Measurements from ENCODE around the gene PDE9A.

The PDE9A gene

DNA sequence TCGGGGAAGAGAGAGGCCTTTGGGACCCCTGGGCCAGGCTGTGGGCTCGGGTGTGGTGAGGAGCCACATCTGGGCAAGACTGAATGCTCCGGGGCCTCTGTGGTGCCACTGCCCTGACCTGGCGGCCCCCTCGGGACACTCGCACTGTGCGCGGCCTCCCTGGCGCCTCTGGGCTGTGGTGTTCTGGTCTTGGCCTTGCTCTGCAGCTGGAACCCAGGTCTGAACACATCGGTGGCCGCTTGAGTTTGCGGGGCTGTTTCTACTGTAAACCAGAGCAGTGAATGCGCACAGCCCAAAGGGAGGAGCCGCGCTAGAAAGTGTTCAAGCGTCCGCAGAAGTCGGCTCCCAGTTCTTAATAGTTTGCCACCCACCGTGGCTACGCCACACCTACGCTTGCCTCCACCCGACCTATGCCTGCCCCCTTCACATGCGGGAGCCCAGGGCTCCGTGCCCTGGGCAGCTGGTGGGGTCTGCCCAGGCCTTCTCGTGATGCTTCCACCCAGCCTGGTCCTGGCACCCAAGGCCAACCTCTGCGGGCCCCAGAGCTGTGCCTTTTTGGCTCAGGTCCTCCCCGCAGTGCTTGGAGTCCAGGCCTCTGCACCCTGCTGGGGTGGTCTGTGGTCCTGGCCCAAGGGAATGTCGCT, 4.4 kb downstream of the PDE9A start:
- DNase-seq (ENCODE audit: low read depth, low spot score): no peak

DNA sequence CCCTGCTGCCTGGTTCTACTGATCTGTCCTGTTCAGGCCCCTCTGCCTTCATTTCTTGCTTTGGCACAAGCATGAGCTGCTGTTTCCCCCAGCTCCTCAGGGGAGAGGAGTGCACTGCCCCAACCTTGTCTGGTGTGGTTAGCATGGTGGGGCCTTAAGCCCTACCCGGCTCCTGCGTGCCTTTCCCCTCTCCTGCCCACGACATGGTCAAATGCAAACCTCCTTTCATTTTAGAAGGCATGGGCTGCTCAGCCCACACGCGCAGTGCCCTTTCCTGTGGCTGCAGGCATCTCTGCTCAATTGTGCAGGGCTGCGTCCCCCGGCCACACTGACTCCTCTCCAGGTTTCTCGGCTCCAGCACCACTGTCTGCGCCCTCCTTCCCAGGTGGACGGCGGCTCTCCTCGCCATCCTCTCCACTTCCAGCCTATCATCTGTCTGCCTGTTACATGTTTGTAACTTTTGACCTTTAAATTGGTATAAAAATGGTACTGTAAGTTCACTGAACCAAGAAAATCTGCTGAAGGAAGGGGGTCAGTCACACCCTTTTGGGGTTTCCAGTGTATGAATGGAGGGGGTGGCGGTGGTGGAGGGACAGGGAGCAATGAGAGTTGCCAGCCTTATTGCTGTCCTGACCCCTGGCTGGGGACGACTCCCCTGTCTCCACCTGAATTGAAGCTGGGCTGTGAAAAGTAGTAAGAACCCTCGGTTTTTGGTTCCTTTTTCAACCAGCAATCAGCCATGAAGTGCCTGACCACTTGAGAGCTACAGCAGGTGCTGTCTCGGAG, 5.1 kb downstream of the PDE9A start:
- DNase-seq (ENCODE audit: low read depth, low spot score): no peak

DNA sequence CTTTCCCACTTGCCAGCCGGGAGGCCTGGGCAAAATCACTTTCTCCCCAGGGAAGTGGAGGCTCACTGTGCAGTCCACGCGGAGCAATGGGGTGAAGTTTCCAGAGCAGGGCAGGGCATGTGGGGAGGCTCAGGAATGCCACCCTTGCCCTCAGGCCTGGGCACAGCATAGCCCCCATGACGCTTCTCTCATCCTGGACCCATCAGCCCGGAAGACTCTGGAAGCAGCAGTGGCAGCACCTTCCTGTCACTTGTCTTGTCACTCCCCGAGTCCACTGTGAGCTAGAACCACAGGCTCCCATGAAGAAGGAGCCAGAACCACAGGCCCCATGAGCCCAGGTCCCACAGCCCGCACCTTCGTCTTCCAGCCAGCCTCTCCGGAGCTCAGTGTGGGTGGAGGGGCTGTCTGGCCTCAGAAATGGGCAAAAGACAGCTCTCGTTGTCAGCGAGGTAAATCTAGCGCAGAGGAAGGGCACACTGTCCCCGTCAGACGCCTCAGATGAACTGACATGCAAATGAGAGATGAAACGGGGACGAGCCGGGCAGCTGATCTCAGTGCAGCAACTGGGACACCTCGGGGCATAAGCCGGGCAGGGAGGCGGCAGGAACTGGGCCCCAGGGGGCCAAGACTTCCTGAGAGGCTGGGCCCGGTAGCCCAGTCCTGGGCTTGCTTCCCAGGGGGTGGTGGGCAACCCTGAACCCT, 6.1 kb downstream of the PDE9A start:
- no peak for DNase-seq (ENCODE audit: low read depth, low spot score)

DNA sequence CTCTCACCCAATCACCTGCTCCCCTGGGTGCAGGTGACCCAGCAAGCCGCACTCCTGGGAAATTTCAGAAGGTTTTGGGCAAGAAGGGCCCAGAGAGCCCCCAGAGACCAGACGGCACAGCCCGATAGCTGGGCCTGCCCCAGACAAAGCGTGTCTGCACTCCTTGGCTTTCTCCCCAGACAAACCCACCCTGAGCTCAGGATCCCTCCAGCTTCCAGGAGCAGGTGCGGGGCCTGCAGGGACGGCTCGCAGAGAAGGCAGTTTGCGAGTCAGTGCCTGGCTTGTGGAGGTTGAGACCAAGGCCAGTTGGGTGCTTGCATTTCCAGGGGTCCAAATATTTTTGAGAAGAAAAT, 6.7 kb downstream of the PDE9A start:
- no peak for DNase-seq (ENCODE audit: low read depth, low spot score)

DNA sequence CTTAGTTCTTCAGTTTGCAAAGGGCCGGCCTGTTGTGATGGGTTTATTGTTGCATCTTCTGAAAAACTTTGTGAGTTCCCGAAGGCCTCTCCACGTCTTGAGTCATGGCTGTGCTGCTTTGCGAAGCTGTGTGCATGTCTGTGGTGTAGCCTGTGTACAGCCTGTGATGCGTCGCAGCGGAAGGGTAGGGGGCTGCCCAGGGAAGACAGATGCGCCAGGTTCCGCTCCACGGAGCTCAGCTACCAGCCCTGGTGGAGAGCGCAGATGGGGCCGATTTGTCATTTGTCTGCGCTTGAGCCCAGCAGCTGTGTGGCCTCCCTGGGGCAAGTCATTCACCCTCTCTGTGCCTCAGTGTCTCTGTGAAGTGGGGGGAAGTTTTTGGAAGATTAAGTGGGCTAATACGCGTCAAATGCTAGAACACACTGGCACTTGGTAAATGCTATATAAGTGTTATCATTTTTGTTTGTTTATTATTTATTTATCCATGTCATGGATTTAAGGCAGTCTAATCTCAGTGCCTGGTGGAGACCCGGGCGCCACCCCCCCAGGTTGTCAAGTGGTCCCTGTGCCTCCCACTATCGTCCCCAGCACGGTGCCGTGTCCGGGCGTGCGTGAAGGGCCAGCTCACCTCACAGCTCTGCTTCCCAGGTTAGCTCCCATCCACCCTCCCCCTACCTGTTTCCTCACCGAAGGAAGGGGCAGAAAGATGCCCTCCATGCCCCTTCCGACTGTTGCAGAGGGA, 8.4 kb downstream of the PDE9A start:
- DNase-seq (ENCODE audit: low read depth, low spot score): no peak

DNA sequence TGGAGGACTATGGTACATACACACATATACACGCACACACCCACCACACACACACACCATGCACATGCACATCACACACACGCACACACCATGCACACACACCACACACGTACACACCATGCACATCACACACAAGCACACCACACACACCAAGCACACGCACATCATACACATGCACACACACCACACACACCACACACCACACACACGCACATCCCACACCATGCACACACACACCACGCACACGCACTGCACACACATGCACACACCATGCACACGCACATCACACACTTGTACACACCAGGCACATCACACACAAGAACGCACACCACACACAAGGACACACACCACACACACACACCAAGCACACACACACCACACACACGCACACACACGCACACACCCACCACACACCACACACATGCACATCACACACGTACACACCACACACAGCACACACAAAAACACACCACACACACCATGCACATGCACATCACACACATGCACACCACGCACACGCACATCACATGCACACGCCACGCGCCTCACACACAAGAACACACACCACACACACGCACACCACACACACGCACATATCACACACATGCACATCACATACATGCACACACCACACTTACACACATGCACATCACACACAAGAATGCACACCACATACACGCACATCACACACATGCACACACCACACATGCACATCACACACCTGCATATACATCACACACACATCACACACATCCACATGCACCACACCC, 9.2 kb downstream of the PDE9A start:
- DNase-seq (ENCODE audit: low read depth, low spot score): no peak

DNA sequence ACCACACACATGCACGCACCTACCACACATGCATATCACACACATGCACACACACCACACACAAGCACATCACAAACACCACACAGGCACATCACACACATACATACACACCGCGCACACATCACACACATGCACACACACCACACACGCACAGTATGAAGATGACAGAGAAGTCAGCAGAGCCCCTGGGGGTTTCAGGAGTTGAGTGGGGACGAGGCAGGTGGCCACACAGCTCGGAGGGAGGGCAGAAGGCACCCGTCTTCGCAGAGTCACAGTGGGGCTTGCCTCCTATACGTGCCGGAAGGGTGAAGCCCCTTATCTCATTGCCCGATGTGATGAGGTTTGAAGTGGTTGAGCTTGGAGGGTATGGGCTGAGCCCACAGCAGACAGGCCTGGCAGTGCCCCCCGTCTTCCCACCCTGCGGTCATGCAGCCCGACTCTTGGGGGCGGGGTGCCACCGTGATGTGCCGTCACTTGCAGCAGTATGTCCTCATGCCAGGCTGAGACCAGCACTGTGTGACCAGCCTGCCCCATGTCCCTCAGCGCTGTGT, 9.9 kb downstream of the PDE9A start:
- DNase-seq (ENCODE audit: low read depth, low spot score): no peak

DNA sequence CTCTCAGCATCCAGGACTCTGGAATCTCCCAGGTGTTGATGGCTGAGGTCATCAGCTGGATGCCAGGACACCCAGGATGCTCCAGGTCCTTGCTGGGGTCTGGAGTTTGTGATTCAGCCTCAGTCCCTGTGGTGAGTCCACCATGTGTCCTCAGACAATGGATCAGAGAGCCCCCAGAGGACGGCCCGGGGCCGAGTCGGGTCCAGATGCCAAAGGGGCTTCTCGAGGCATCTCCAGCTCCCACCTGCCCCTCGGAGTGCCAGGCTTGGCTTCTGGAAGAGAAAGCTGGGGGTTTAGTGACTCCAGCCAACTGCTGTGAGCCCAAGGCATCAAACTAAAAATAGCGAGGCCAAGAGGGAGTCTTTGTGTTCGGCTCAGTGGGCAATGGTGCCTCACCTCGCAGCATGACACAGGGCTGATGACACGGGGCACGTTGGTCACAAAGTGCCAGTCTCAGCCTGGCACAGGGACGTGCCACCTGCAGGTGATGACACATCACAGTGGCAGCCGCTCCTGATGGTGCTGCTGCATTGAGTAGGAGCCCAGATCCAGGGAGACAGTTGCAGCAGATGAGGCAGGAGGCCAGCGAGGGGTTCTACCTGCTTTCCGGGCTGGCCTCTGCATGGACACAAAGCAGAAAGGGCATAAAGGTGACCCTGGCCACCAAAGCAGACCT, 10.6 kb downstream of the PDE9A start:
- no peak for DNase-seq (ENCODE audit: low read depth, low spot score)

DNA sequence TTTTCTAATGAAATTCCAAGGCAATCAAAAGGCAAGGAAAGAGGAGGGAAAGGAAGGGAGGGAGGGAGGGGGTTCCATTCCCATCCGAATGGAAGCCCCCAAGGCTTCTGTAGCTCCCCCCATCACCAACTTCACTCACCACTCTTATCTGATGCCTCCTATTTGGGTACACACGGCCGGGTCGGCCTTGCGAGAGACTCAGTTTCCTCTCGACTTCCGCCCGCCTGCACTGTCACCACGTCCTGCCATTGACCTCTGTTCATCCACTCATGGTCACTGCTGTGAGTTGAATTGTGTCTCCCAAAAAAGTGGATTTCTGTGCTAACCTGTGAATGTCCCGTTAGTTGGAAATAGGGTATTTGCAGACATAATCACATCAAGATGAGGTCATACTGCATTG, 11.2 kb downstream of the PDE9A start:
- DNase-seq (ENCODE audit: low read depth, low spot score): no peak

DNA sequence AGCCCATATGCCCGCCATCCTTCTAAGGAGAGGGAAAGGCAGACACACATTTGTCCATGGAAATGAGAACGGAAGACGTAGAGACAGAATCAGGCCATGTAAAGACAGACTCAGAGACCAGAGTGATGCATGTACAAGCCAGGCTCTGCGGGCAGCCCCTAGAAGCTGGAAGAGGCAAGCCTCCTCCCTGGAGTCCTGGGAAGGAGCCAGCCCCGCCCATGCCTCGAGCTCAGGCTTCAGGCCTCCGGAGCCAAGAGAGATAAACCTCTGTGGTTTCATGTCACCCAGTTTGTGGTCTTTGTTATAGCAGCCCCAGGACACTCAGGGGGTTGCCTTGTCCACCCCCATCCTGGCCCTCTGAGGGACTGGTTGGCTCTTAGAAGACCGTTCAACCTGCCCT, 11.6 kb downstream of the PDE9A start:
- no peak for DNase-seq (ENCODE audit: low read depth, low spot score)

DNA sequence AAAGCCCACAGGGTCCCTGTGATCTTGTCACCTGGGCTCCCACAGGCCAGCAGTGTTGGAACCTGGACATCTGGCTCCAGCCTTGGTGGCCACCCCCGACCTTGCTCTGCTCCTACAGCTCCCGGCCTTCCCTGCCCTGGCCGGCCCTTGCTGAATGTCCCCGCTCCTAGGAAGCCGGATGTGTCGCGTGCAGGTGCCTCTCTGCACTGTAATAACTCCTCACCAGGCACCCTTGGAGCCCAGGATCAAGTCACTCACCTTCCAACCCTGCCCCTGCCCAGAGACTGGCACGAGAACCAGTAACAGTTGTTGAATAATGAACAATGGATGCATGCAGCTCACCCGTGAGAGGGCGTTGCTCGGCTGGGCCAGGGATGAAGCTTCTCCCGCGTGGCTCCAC, 12.1 kb downstream of the PDE9A start:
- DNase-seq (ENCODE audit: low read depth, low spot score): no peak

DNA sequence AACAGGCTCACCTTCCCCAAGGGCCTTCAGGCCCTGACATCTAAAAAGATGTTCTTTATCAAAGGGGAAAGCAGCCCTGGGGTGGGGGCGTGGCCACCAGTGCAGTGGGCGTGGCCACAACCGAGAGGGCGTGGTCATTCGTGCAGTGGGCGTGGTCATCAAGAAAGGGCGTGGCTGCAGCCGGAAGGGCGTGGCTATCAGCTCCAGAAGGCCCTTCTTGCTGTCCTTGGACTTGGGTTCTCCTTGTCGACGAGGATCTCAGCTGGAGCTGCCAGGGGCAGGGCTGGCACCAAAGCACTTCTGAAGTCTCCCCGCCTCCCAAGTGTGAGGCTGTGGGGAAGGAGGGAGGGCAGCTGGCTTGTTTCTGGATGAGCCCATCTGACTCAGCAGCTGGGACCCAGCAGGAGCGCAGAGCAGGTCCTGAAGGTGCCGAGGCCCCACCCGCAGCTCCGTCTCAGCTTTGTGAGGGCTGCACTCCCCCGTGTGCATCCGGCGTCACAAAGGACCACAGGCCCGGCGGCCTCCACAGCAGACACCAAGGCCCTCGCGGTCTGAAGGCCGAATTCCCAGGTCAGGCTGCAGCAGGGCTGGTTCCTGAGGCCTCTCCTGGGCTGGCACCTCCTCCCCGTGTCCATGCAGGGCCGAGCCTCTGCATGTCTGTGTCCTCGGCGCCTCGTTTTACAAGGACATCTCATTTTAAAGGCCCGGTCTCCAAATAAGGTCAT, 12.8 kb downstream of the PDE9A start:
- DNase-seq (ENCODE audit: low read depth, low spot score): no peak

DNA sequence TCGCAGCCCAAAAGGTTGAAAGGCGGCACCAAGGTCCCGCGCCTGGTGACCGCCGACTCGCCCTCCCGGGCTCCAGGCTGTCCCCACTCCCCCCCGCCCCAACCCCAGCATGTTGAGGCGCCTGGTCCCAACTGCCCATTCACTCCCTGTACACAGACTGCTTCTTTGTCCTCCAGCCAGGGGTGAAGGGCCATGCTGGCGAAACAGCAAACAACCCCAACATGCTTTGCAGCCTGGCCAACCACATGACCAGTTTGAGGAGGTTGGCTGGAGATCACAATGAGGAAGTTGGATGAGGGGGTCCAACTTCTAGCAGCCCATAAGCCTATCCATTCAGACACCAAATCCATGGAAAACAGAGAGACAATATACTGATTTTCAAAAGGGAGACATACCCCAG, 13.5 kb downstream of the PDE9A start:
- DNase-seq (ENCODE audit: low read depth, low spot score): no peak

DNA sequence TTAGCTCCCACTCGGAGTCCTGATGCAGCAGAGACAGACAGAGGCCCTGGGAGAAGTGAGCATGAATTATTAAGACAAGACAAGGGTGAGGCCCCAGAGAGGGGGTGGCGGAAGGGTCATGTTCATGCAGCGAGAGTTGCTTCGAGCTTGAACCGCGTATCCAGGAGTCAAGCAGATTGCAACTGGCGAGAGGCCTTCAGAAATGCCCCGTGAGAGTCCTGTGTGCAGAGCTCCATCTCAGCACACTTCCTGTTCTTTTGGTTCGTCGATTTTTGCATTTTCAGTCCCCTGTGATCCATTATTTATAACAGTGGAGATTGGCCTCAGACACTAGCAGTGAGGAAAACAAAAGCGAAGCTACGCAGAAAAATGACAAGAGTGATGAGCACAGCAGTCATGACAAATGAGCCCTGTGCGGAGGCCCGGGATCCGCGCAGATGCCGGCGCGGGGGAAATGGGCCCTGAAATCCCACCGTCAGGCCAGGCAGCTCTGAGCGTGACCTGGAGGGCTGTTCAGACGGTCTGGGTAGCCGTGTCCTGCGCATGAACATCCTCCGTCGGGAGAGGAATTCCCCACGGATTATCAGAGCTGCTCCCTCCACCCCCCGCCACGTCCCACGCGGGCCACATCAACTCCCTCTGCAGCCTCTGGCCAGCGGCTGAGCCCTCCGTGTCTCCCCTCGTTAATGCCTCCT, 15.0 kb downstream of the PDE9A start:
- no peak for DNase-seq (ENCODE audit: low read depth, low spot score)

DNA sequence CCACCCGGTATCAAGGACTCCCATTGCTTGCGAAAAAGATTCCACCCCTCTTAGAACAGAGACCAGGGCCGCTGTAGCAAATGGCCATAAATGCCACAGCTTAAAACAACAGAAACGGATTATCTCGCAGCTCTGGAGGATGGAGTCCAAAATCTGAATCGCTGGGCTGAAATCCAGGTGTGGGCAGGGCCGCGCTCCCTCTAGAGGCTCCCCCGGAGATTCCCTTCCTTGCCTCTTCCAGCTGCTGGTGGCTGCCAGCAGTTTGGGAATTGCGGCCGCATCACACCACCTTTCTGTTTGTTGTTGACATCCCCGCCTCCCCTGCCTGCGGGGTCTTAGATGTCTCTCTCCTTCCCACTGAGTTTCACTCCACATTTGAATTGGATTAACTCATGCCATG, 15.6 kb downstream of the PDE9A start:
- DNase-seq (ENCODE audit: low read depth, low spot score): no peak

DNA sequence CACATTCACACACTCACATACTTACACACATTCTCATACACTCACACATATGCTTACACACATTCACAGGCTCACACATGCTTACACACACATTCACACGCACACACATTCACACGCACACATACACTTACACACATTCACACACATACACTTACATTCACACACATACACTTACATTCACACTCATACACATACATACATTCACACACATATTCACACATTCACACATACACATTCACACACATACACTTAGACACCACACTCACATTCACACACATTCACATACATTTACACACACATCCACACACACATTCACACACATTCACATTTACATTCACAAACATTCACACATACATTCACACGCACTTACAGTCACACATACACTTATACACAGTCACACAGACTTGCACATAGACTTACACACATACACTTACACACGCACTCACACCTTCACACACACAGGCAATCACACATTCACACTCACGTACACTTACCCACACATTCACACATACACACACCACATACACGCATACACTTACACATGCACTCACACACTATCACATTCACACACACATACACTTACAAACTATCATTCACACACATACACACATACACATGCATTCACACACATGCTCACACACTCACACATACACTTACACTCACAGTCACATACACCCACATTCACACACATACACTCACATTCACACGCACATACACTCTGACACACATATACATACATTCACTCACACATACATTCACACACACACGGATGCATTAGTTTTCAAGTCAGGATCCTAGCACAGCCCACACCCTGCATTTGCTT, 16.8 kb downstream of the PDE9A start:
- DNase-seq (ENCODE audit: low read depth, low spot score): no peak

DNA sequence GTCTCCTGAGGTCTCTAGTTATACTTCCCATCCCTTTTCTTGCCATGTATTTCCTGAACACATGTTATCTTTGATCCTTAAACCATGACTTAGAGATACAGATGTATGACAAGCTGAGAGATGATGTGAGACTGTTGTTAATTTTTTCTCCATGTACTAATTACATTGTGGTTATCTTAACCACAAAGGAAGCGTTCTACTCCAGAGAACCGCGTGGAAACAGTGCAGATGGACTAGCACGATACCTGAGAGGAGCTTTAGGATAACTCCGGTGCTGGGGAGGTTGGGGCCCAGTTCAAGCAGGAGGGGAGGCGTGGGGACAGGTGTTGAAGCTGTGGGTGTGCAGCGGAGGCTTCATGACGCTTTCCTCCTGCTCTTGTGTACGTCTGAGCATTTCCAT, 17.5 kb downstream of the PDE9A start:
- no peak for DNase-seq (ENCODE audit: low read depth, low spot score)

DNA sequence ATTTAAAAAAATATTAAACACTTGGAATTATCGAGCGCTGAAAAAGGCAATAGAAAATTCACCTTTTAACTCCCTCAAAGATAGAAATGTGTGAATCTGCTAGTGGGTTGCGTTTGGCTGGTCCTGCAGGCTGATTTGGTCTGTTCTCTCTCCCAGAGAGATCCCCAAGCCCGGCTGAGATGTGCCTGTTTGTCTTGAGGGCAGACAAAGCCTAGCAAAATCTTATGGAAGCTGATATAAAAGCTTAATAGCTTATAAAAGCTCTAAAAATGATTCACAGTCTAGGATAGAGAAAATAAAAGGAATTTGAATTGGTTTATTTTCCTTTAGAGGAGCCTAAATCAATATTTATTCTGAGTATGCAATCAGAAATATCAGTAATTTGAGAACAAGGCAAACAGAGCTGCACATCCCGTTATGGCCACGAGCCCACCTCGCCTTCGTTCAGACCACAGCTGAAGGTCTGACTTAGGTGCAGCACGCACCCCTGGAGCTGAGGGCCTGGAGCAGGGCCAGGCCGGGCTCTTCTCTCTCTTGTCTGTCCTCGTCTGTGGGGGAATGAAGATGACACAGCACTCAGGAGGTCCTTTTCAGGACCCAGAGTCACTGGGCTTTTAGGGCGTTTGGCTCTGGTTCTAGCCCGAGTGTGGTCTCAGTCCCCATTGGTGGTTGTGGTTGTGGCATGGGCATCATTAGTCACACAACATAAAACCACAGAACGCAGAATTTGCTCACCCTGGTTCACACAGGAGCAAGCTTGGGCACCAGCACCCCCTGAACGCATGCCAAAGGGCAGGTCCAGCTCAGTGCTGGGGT, 18.6 kb downstream of the PDE9A start:
- DNase-seq (ENCODE audit: low read depth, low spot score): no peak
